Cortex of kidney (tissue), 1 donor: ENCODE data around the gene YWHAG.
"Not testable (repeated sequence)": the region's sequence is repeated elsewhere in the genome, so short reads cannot be mapped to it uniquely, and the experiment has no call there.

Experiments used
- DNase-seq: peaks from one replicate; lab custom pipeline; 2025; lab: John Stamatoyannopoulos, UW

The YWHAG gene

GRCh38 chr7:76294344-76295024 lies 64.3 kb downstream of the YWHAG start:
- peak; percentile 42 for DNase-seq

- DNase-seq: no peak
These were observed 65.3 kb downstream of the YWHAG start for GRCh38 chr7:76293407-76293901.

- not testable (repeated sequence) for DNase-seq
These were observed 65.9 kb downstream of the YWHAG start for GRCh38 chr7:76292911-76293310.

GRCh38 chr7:76292213-76292573 lies 66.6 kb downstream of the YWHAG start:
- DNase-seq: no peak

GRCh38 chr7:76291351-76292212 lies 67.2 kb downstream of the YWHAG start:
- DNase-seq: peak; percentile 39

DNA sequence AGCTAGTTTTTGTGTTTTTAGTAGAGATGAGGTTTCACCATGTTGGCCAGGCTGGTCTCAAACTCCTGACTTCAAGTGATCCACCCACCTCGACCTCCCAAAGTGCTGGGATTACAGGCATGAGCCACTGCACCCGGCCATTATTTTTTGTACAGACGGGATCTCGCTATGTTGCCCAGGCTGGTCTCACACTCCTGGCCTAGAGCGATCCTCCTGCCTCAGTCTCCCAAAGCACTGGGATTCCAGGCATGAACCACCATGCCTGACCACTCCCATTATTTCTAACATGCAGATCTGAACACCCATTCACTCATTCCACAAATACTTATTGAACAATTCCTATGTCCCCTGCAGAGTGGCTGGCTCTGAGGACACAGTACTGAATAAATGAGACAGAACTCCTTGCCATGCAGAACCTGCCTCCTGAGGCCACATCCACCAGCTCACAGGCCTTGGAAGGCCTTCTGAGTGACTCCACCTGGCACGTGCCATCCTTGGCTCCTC lies 67.9 kb downstream of the YWHAG start:
- DNase-seq: not testable (repeated sequence)

DNA sequence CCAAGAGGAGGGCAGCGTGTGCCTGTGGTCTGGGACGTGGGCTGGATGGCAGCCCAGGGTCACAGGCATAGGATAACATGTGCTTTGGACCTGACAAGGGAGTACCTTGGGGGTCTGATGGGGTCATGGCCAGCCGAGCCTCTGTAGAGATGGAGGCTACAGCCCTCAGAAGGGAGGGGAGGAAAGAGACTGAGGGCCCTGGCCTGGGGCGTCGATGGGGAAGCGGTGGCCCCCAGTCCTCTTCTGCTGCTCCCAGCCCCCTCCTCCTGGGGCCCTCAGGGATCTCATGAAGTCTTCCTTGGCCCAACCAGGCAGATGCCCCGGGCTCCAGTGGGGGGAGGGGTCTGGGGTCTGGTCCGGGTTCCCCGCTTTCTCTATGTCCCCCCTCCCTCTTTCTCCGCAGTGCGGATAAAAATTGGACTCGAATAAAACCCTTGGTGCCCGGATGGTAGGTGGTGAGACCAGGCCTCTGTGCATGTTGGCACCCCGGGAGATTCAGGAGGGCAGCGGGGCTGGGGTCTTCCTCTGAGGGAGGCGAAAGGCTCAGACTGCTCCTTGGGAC lies 71.9 kb downstream of the YWHAG start:
- DNase-seq: no peak

DNA sequence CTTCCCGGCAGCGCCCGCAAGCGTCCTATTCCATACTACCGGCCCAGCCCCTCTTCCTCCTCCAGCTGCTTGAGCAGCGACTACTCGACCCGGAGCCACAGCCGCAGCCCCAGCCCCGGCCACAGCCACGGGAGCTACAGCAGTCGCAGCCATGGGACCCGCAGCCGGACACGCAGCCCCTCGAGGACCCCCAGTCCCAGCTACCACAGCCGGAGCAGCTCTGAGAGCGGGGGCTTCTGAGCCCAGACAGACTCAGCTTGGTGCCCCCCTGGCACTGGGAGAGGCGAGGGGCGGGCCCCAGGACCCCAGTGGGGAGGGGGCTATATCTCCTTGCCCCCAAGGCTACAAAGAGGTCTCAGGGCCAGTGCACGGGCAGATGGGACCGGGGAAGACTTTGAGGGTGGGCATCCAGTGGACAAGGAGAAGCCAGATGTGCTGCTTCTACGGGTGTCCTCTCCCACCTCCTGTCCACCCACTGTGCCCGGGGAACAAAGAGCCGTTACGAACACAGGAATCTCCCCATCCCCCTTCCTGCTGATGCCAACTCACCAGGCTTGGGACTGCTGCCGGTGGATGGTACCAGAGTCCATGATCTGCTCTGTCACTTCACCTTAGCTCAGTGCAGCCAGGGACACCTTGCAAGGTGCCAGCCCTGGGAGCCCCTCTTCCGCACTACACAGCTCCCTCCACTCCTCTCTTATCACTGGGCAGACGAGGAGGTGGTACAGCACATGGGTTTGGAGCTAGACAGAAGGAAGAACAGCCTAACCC lies 73.0 kb downstream of the YWHAG start:
- no peak for DNase-seq

GRCh38 chr7:76283254-76284159 lies 75.3 kb downstream of the YWHAG start:
- no peak for DNase-seq

DNA sequence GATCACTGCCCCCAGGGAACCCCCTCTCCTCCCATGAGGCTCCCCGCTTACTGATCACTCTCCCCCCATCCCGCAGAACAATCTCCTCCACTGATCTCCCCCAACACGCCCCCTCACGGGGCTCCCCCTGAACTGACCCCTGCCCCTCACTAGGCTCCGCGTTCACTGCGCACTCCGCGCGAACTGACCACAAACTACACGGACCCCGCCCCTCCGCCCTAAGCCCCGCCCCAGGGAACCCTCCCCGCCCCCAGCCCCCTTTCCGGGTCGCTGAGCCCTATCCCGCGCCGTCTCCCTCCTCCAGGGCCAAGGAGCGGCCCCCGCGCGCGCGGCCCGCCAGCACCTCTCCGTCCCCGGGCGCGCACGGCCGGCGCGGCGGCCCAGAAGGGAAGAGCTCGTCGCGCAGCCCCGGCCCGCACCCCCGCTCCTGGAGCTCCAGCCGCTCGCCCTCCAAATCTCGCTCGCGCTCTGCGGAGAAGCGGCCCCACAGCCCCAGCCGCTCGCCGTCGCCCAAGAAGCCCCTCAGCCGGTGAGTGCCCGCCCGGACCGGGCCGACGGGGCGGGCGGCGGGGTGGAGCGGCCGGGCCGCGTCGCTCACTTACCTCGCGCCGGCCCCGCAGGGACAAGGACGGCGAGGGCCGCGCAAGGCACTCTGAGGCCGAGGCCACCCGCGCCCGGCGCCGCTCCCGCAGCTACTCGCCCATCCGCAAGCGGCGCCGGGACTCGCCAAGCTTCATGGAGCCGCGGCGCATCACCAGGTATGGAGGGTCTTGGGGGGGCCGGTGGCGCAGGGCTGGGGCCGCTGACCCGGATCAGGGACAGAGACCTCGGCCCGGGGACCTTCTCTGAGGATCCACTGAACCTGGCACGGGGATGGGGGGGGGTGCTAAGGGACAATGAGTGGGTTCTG lies 76.2 kb downstream of the YWHAG start:
- DNase-seq: no peak

DNA sequence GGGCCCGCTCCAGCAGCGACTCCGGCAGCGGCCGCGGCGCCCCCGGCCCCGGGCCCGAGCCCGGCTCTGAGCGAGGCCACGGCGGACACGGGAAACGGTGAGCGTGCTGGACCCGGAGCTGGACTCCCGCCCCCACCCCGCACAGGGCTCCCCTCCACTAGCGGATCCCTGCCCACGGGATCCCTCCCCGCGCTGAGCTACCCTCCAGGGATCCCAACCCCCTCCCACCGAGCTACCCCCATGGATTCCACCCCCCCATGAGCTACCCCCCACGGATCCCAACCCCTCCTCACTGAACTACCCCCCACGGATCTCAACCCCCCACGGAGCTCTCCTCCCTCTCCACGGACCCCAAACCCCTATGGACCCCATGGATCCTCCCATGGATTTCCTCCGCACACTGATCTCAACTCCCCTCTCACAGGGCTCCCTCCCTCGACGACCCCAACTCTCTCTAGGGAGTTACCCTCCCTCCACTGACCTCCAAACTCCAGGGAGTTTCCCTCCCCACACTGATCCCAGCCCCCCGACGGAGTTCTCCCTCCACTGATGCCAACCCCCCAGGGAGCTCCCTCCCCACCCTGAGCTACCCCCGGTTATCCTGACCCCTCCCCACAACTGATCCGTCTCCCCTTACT lies 77.0 kb downstream of the YWHAG start:
- no peak for DNase-seq

DNA sequence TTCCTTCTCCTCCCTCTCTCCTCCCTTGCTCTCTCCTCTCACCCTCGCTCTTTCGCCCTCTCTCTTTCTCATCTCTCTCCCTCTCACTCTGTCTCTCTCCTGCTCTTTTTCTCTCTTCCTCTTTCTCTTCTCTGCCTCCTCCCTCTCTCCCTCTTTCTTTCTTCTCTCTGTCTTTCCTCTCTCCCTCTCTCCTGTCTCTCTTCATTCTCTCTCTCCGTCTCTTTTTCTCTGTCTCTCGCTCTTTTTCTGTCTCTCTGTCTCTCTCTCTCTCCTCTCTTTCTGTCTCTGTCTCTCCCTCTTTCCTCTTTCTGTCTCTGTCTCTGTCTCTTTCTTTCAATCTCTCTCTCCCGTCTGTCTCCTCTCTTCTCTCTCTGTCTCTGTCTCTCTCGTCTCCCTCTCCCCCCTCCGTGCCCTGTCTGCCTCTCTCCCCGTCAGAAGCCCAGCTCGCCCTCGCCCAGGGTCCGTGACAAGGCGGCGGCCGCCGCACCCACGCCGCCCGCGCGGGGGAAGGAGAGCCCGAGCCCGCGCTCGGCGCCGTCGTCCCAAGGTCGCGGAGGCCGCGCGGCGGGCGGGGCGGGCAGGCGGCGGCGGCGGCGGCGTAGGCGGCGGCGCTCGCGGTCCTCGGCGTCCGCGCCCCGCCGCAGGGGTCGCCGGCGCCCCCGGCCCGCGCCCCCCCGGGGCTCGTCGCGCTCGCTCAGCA lies 77.6 kb downstream of the YWHAG start:
- no peak for DNase-seq

GRCh38 chr7:76280408-76280807 lies 78.4 kb downstream of the YWHAG start:
- no peak for DNase-seq

GRCh38 chr7:76278540-76278939 lies 80.3 kb downstream of the YWHAG start:
- no peak for DNase-seq
